OCI-LY1 (cell line): Measurements from ENCODE around the gene COPS7A.

ENCODE experiments used
- H2AFZ ChIP-seq: fragments of 200-600 bp; sonication (generic), shearing (Covaris generic); 2 replicates; pipeline ENCODE4 v1.6.0; 2014; ENCODE audit warnings: antibody characterized with exemption, mild to moderate bottlenecking, low read length
- H3F3A ChIP-seq: fragments of 200-600 bp; sonication (generic), shearing (Covaris generic); 2 replicates; pipeline ENCODE4 v1.6.0; 2014; ENCODE audit warnings: mild to moderate bottlenecking, antibody characterized with exemption, low read length, moderate library complexity; ENCODE audit not compliant: insufficient read depth
- H3K27ac ChIP-seq: fragments of 200-600 bp; sonication (generic); 2 replicates; pipeline ENCODE4 v1.5.1; 2014; ENCODE audit warnings: low read length, mixed run types, mild to moderate bottlenecking, low read depth; ENCODE audit not compliant: poor library complexity, severe bottlenecking
- H3K27me3 ChIP-seq: fragments of 200-600 bp; sonication (generic); 2 replicates; pipeline ENCODE4 v1.6.0; 2014; ENCODE audit warnings: antibody characterized with exemption, mild to moderate bottlenecking, low read length, moderate library complexity; ENCODE audit not compliant: insufficient read depth
- H3K36me3 ChIP-seq: fragments of 200-600 bp; sonication (generic); 2 replicates; pipeline ENCODE4 v1.6.1; 2014; ENCODE audit warnings: mild to moderate bottlenecking, antibody characterized with exemption, low read length, moderate library complexity, mixed read lengths; ENCODE audit not compliant: insufficient read depth
- H3K4me1 ChIP-seq: fragments of 200-600 bp; sonication (generic); 2 replicates; pipeline ENCODE4 v1.5.1; 2014; ENCODE audit warnings: mild to moderate bottlenecking, low read length, moderate library complexity; ENCODE audit not compliant: insufficient read depth, severe bottlenecking
- H3K4me2 ChIP-seq: fragments of 200-600 bp; sonication (generic), shearing (Covaris generic); 2 replicates; pipeline ENCODE4 v1.6.1; 2014; ENCODE audit warnings: low read length
- H3K4me3 ChIP-seq: fragments of 200-600 bp; sonication (generic); 2 replicates; pipeline ENCODE4 v1.5.1; 2014; ENCODE audit warnings: low read length, low read depth, mild to moderate bottlenecking, mixed read lengths; ENCODE audit not compliant: poor library complexity, severe bottlenecking
- H3K79me2 ChIP-seq: fragments of 200-600 bp; shearing (Covaris generic); 2 replicates; pipeline ENCODE4 v1.6.1; 2016; ENCODE audit warnings: mixed run types, low read length, mixed read lengths; ENCODE audit not compliant: insufficient read depth
- H3K9ac ChIP-seq: fragments of 200-600 bp; sonication (generic), shearing (Covaris generic); 2 replicates; pipeline ENCODE4 v1.6.1; 2014; ENCODE audit warnings: mild to moderate bottlenecking, low read length, mixed read lengths
- H3K9me2 ChIP-seq: fragments of 200-600 bp; sonication (generic), shearing (Covaris generic); 2 replicates; pipeline ENCODE4 v1.6.1; 2014; ENCODE audit warnings: low read depth, mild to moderate bottlenecking, low read length, mixed read lengths
- H3K9me3 ChIP-seq: fragments of 200-600 bp; shearing (Covaris generic); 2 replicates; pipeline ENCODE4 v1.6.1; 2014; ENCODE audit warnings: low read length, mixed read lengths
- H4K20me1 ChIP-seq: fragments of 200-600 bp; sonication (generic), shearing (Covaris generic); 2 replicates; pipeline ENCODE4 v1.6.0; 2016; ENCODE audit warnings: mild to moderate bottlenecking, low read length; ENCODE audit not compliant: insufficient read depth
- EZH2 ChIP-seq: fragments of 200-600 bp; sonication (generic), shearing (Covaris generic); IDR thresholded peaks from 2 replicates; pipeline ENCODE4 v1.8.0; 2017; ENCODE audit warnings: borderline replicate concordance, mixed run types, mild to moderate bottlenecking, antibody characterized with exemption, low read length, moderate library complexity, mixed read lengths
- TF ChIP-seq, protein P1 (sequence below): fragments of 200-600 bp; sonication (generic), shearing (Covaris generic); IDR thresholded peaks from 2 replicates; pipeline ENCODE4 v1.5.1; 2017; ENCODE audit warnings: mild to moderate bottlenecking, antibody characterized with exemption, low read length, moderate library complexity, mixed read lengths

The COPS7A gene

DNA sequence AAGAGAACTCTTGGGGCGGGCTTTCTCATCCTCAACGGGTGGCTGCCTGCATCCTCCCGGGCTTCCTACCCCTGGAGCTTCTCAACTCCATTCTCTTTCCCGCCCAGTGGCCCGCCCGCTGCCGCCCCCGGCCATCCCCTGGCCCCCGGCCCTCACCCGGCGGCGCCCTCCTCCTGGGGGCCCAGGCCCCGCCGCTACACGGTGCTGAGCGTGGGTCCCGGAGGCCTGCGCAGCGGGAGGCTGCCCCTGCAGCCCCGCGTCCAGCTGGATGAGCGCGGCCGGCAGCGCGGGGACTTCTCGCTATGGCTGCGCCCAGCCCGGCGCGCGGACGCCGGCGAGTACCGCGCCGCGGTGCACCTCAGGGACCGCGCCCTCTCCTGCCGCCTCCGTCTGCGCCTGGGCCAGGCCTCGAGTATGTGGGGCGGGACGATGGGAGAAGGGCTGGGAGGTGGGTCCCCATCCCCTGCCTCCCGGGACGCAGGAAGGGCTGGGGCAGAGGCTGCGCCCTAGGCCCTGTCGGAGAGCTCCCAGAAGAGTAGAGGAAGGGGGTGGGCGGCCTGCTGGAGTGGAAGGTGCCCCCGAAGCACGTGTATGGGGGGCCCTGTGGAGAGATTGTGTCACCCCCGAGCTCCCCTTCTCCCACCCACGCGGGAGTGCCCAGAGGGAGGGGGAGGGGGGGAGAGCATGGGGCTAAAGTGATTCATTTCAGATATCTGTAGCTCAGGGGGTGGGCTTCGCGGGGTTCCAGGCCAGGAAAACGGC lies 49.9 kb downstream of the COPS7A start:
- H3F3A ChIP-seq = no peaks in the 10 kb centered on the region
- no peak overlapping the region for H3K27ac ChIP-seq
- peaks cover 11% of the 10 kb centered on the region for H3K4me1 ChIP-seq
- H3K9ac ChIP-seq = no peak overlapping the region
- H4K20me1 ChIP-seq = no peaks in the 10 kb centered on the region
- H3K4me3 ChIP-seq = no peak overlapping the region
- H2AFZ ChIP-seq = no peak overlapping the region
- H3K36me3 ChIP-seq = no peaks in the 10 kb centered on the region
- H3K27me3 ChIP-seq = peaks cover 24% of the 10 kb centered on the region; the same call in 1 of the 2 replicates
- TF ChIP-seq EZH2 = no peak
- TF ChIP-seq, protein P1, sequence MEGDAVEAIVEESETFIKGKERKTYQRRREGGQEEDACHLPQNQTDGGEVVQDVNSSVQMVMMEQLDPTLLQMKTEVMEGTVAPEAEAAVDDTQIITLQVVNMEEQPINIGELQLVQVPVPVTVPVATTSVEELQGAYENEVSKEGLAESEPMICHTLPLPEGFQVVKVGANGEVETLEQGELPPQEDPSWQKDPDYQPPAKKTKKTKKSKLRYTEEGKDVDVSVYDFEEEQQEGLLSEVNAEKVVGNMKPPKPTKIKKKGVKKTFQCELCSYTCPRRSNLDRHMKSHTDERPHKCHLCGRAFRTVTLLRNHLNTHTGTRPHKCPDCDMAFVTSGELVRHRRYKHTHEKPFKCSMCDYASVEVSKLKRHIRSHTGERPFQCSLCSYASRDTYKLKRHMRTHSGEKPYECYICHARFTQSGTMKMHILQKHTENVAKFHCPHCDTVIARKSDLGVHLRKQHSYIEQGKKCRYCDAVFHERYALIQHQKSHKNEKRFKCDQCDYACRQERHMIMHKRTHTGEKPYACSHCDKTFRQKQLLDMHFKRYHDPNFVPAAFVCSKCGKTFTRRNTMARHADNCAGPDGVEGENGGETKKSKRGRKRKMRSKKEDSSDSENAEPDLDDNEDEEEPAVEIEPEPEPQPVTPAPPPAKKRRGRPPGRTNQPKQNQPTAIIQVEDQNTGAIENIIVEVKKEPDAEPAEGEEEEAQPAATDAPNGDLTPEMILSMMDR = no peak
- H3K4me2 ChIP-seq = no peak overlapping the region
- H3K9me3 ChIP-seq = no peaks in the 10 kb centered on the region
- H3K79me2 ChIP-seq = no peaks in the 10 kb centered on the region
- H3K9me2 ChIP-seq = no peaks in the 10 kb centered on the region

DNA sequence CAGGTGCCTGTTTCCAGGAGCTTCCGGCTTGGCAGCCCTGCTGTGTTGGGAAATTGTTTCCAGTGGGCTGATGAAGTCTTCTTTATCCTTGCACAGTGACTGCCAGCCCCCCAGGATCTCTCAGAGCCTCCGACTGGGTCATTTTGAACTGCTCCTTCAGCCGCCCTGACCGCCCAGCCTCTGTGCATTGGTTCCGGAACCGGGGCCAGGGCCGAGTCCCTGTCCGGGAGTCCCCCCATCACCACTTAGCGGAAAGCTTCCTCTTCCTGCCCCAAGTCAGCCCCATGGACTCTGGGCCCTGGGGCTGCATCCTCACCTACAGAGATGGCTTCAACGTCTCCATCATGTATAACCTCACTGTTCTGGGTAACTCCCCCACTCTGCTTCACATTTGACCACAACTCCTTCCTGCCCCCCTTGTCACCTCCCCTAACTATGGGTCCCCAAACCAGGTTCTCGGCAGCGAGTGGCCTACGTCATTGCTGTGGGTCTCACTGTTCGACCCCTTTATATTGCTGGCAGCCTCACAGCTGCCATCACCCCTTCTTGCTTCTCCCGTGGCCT lies 50.7 kb downstream of the COPS7A start:
- Histone ChIP-seq H3K9me3 (no peaks in the 10 kb centered on the region), H3K9me2 (no peaks in the 10 kb centered on the region), H3K79me2 (no peaks in the 10 kb centered on the region), H3K27ac (no peak overlapping the region), H3K9ac (no peak overlapping the region), H3K36me3 (no peaks in the 10 kb centered on the region), H3K4me2 (no peak overlapping the region), H4K20me1 (no peaks in the 10 kb centered on the region), H2AFZ (no peak overlapping the region), H3K27me3 (peaks cover 24% of the 10 kb centered on the region; the same call in 1 of the 2 replicates), H3F3A (no peaks in the 10 kb centered on the region), H3K4me3 (no peak overlapping the region), H3K4me1 (peaks cover 12% of the 10 kb centered on the region)
- no peak for TF ChIP-seq EZH2
- TF ChIP-seq, protein P1 = no peak

DNA sequence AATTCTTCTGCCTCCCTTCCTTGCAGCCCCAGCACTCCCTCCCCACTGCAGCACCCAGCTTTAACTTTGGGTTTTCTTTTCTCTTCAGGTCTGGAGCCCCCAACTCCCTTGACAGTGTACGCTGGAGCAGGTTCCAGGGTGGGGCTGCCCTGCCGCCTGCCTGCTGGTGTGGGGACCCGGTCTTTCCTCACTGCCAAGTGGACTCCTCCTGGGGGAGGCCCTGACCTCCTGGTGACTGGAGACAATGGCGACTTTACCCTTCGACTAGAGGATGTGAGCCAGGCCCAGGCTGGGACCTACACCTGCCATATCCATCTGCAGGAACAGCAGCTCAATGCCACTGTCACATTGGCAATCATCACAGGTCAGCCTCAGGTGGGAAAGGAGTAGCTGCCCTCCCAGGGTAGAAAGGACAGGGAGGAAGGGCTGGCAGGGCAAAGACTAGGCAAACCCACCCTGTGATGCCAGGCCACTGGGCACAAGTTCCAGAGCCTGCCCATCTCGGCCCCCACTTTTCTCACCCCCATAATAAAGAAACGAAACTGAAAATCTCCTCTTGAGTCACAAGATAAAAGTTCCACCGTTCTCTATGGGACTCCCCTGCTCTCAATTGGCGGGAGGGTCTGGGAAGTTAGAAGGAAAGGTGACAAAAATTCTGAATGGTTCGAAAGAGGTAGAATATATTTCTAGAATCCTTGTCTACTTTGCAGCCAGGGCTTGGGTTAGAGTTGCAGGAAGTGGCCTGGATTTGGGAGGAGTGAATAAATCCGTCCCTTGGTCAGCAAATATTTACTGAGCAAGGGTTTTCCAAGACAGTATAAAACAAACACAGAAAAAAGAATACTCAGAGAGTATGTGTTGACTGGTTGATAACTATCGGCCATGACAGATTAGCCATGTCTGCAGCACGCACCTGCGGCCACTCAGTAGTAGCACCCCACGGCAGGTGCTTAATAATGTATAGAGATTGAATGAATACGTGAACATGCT lies 51.6 kb downstream of the COPS7A start:
- Histone ChIP-seq H2AFZ (no peak overlapping the region), H3K27me3 (peaks cover 24% of the 10 kb centered on the region; the same call in 1 of the 2 replicates), H3F3A (no peaks in the 10 kb centered on the region), H3K9me2 (no peaks in the 10 kb centered on the region), H3K27ac (no peak overlapping the region), H3K9me3 (no peaks in the 10 kb centered on the region), H4K20me1 (no peaks in the 10 kb centered on the region), H3K4me1 (peaks cover 12% of the 10 kb centered on the region), H3K36me3 (no peaks in the 10 kb centered on the region), H3K9ac (no peak overlapping the region), H3K79me2 (no peaks in the 10 kb centered on the region), H3K4me3 (no peak overlapping the region), H3K4me2 (no peak overlapping the region)
- TF ChIP-seq, protein P1 = no peak
- no peak for TF ChIP-seq EZH2
